Skin of body (tissue), 2 donors: Measurements from ENCODE around the gene PHF20. TPM values are rescaled to one million over a fixed set of nuclear protein-coding genes. Genes with fewer than 3 reads are reported as not detected.
A peak's percentile ranks its signal among the peaks of the same experiment; 100 is the strongest.
"Not testable (repeated sequence)": the region's sequence is repeated elsewhere in the genome, so short reads cannot be mapped to it uniquely, and the experiment has no call there.

ENCODE experiments used
- DNase-seq: peaks from one replicate; lab custom pipeline; 2025; lab: John Stamatoyannopoulos, UW
- total RNA-seq: library from RNA; depleted of rRNA; stranded (reverse); fragments of >200 nt; gene quantifications from one replicate; pipeline ENCODE4 v1.2.3, GENCODE V29; 2014

PHF20 gene
- total RNA-seq, 1 donor from 2014 or later, result 25.4 TPM

DNA sequence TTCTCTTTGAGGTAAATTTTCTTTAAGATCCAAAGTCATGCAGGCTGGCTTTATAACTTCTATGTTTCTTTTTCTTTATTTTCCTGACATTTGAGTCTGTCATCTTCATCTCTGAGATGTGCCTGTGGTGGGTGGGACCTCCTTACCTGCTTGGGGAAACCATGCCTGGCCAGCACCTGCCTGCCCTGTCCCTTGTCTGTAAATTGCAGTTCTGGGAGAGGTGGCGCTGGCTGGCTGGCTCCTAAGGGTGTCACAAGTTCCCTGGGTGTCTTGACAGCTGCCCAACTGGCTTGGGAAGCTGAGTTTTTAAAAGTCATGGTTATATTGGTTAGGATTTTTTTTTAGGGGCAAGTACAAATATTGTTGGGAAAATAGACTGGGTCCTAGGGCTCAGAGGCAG, 146.2 kb downstream of the PHF20 start:
- no peak for DNase-seq

- DNase-seq, result no peak
These were observed 148.7 kb downstream of the PHF20 start for GRCh38 chr20:35920523-35920922.

DNA sequence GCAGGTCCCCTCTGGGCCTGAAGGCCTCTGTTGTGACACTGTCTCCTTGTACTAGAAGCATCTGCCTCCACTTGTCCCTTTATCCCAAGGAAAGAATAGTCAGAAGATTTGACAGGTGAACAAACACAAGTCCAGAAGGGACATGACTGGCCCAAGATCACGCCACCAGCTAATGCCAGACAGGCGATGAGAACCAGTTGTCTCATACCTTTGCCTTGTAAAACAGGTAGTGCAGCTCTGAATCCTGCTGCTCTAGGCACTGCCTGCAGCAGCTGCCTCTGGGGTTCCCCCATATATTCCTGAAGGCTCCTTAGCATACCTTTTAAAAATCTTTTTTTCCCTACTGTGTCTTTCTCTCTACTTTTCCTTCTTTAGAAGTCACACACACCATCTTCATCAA, 157.5 kb downstream of the PHF20 start:
- DNase-seq, result no peak

DNA sequence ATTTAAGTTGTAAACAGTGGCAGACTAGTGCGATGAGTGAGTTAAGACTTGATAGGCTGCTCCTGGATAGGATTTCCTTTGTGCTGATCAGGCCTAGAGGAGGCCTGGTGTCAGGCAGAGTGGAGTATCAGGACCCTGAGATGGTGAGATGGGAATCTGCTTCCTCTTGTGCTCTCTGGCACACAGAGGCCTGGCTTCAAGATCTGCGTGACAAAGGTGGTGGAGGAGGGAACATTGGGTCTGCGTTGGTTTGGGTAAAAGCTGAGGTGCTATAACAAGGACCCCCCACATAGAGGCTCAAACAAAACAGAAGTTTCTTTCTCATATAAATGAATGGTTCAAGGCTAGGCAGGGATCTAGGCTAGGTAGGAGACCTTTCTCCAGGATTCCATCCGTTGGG, 162.2 kb downstream of the PHF20 start:
- DNase-seq, result no peak

GRCh38 chr20:35939264-35939663, 167.4 kb downstream of the PHF20 start:
- DNase-seq, result no peak

DNA sequence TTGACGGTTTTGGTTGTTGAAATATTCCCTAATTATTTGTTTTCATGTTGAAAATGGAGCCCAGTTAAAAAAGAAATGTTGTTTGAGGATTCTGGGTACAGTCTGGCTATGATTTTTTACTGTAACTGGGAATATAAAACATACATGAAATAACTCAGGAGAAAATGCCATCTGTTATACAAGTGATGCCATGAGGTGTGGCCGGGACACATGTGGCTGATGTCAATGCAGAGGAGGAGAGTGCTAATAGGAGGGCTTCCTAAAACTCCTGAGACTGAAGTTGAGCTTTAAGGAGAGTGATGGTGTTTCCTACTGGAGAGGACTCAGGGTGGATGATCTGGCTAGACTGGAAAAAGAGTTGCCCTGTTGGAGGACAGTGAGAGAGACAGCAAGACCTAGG, 169.8 kb downstream of the PHF20 start:
- DNase-seq, result no peak

DNA sequence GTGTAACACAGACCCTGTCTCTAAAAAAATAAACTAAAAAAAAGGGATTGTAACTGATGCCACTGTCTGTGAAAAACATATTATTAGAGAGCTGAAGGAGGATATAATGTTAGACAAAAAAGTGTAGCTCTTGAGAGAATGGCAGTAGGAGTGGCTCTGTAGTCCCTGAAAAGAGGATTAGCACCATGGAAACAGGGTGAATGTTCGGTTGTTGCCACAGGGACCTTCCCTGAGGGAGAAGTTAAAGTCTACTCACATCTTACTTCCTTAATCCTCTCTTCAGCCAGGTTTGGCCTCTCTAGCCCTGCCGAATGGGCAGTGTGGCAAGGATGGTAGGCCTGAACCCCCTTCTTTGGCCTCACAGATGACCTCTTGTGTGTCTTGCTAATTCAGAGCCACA, 170.4 kb downstream of the PHF20 start:
- DNase-seq, result no peak

- no peak for DNase-seq
These were observed 175.7 kb downstream of the PHF20 start for GRCh38 chr20:35947489-35947888.

- no peak for DNase-seq
These were observed 176.1 kb downstream of the PHF20 start for GRCh38 chr20:35947907-35948306.

DNA sequence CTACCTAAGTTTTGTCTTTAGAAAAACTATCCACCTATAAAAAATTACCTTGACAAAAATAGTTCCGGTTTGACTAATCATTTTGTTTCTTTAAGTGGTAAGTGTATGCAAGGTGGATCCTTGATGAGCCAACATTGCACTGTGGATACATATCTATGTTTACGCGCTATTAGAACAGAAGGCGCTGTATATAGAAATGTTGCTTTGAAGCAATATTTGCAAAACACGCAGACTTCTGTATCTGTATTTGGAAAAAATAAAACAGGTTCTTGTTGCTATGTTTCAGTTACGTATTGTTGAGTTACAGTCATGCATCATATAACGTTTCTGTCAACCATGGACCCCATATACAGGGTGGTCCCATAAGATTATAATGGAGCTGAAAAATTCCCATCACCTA, 178.3 kb downstream of the PHF20 start:
- no peak for DNase-seq

DNA sequence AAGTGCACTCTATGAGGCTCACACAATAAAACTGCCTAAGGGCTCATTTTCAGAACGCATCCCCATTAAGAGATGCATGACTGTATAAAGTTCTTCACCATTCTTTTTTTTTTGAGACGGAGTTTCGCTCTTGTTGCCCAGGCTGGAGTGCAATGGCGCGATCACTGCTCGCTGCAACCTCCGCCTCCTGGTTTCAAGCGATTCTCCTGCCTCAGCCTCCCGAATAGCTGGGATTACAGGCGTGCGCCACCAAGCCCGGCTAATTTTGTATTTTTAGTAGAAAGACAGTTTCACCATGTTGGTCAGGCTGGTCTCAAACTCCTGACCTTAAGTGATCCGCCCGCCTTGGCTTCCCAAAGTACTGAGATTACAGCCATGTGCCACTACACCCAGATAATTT, 180.3 kb downstream of the PHF20 start:
- not testable (repeated sequence) for DNase-seq

DNA sequence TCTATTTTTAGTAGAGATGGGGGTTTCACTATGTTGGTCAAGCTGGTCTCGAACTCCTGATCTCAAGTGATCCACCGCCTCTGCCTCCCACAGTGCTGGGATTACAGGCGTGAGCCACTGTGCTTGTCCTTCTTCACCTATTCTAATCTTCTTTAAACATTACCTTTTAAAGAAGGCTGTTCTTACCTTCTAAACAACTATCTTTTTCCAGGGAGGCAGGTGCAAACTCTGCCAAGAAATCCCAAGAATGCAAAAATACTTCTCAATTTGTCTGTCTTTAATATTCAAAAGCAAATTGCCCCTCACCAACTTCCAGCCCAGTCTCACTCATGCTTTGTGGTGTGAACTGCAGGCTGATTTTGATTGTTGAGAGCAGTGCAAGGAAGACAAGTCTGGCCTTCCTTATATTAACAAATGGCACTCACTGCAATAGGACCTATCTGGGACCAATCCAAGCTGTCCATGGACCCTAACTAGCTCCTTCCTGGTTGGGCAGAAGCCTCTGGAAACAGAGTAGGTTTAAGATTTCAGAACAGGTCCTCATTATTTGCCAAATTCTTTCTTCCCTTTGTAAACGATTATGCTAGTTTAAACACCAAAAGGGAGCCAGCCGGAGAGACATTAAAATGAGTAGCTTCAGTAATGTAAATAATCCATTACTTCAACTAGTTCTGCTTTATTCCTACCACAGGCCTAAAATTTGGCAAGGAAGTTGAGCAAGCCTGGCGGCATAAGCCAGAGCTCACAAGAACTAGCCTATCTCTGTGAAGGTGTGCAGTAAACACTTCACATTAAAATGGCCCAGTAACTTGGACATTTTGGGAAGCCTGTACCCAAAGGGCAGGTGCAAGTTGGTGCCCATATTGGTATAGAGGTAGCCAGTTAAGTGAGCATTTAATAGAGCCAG, 180.9 kb downstream of the PHF20 start:
- DNase-seq, result no peak

GRCh38 chr20:35953387-35954199, 181.8 kb downstream of the PHF20 start:
- DNase-seq, result no peak

DNA sequence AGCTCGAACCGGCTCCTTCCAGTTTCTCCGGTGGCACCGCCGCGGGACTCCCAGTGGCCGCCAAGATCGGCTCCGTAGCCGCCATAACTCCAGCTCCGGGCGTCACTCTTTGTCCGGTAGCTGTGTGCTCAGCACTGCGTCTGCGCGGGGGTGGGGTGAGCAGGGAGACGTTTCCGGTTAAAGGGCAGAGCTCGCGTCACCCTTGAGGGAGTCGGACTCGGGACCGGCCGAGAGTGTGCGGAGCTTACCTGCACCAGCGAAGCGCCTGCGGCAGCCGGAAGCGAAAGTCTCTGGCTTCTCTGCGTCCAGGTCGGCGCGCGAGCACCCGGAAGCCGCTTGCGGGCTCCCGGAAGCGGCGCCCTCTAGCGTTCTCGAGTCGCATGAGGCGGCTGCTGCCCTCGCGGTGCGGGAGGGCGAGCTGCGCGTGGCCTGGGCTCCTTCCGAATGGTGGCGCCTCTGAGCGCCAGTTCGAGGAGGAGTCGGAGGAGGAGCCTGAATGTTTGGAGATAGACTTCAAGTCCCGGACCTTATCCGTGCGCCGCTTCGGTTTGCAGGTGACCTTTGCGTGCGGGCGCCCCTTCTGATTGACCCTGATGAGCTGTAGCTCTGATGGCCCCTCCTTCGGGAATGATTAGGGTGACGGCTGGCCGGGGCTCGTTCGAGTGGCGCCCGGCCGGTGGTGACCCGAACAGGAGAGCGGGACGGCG, 182.5 kb downstream of the PHF20 start, which contains the start of gene SCAND1:
TSS of gene SCAND1 (minus strand) at position 303 of the 707 bp plus-strand sequence. CDS start at position 85, 218 bp downstream.
- peak; percentile 98 for DNase-seq

GRCh38 chr20:35954907-35955251, 183.1 kb downstream of the PHF20 start:
- peak; percentile 42 for DNase-seq

- no peak for DNase-seq
These were observed 184.8 kb downstream of the PHF20 start for GRCh38 chr20:35956616-35957015.

DNA sequence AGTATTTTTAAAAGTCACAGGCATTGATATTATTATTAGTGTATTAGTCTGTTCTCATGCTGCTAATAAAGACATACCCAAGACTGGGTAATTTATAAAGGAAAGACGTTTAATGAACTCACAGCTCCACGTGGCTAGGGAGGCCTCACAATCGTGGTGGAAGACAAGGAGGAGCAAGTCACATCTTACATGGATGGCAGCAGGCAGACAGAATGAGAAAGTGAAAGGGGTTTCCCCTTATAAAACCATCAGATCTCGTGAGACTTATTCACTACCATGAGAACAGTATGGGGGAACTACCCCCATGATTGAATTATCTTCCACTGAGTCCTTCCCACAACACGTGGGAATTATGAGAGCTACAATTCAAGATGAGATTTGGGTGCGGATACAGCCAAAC, 187.5 kb downstream of the PHF20 start:
- not testable (repeated sequence) for DNase-seq

DNA sequence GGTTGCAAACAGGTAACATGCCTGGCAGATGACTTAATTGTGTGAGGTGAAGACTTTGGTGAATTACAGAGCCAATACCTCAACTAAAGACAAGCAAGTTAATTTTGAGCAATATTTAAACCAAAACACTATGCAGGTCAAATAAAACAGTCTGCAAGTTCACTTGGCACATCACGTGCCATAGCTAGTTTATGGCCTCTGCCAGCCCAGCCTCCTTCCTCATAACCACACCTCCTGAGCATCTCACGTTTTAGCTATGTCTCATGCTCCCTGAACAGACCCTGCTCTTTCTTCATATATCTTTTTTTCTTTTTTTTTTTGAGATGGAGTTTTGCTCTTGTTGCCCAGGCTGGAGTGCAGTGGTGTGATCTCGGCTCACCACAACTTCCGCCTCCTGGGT, 192.1 kb downstream of the PHF20 start:
- no peak for DNase-seq

DNA sequence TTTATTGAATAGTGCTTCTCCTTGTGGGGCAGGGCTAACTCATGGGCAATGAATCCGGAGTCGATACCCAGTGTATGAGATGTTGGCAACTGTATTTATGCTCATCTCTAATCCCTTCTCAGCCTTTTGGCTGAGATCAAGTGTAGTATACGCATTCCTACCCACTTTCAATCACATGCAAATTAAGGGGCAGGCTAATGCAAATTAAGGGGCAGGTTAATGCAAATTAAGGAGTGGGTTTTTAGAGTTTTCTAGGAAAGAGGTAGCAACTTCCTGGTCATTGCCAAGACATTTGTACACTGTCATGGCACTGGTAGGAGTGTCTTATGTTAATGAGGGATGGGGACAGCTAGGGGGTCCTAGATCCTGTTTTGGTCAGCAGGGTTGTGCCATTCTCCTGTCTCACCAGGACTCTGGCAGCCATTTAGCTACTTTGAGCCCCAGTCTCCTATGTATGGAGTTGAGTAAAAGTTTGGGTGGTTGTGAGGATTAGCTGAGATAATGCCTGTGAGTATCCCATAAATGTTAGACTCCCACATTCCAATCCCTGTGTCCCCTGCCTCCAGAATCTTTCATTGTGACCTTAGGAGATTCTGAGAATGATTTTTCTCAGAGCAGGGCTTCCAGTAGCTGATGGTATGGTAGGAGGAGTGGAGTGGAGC, 196.3 kb downstream of the PHF20 start, which contains the start of gene CNBD2:
TSS of gene CNBD2 (plus strand) at position 612 of the 662 bp plus-strand sequence. CDS start 173 bp downstream, outside the sequence.
- DNase-seq, result no peak

DNA sequence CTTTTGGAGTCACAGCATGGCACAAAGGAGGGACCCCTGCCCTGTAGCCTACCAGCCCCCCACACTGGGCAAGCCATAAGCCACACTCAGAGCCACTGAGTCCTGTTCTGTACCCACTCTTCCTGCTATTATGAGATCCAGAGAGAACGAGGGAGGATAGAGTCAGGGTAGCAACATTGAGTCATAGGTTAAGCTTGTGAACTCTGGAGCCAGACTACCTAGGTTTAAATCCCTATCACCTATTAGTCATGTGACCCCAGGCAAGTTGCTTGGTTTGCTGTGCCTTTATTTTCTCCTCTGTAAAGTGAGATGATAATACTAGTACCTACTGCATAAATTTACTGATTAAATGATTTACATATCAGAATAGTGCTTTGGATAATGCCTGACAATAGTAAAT, 197.1 kb downstream of the PHF20 start:
- DNase-seq, result no peak

DNA sequence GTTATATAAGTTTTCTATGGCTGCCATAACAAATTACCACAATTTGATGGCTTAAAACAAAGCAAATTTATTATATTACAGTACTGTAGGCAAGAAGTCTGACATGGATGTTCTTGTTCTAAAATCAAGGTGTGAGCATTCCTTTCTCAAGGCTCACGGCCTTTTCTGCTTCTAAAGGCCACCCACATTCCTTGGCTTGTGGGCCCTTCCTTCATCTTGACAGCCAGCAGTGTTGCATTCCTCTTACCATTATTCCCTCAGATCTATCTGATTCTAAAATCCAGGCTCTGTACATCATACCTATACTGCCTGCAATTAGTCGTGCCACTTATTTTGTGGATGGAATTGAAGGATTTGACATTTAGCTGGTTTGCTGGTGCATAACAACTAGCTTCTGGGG, 200.2 kb downstream of the PHF20 start:
- DNase-seq, result no peak
